SU-DHL-6 (cell line): ENCODE data around the gene MAST1.

Source experiments
- CTCF ChIP-seq: fragments of 200-600 bp; sonication (generic); IDR thresholded peaks from one replicate; pipeline ENCODE4 v1.5.1; 2017; ENCODE audit warnings: antibody characterized with exemption, mild to moderate bottlenecking, low read length, moderate library complexity; ENCODE audit not compliant: insufficient read depth, poor library complexity, severe bottlenecking
- EZH2phosphoT487 ChIP-seq: fragments of 200-600 bp; sonication (generic), shearing (Covaris generic); conservative IDR thresholded peaks from 2 replicates; pipeline ENCODE4 v1.6.1; 2018; ENCODE audit warnings: mild to moderate bottlenecking, antibody characterized with exemption, low read length, moderate library complexity, mixed read lengths

- no peak for TF ChIP-seq EZH2phosphoT487
- no peak for TF ChIP-seq CTCF
These were observed 79.9 kb downstream of the MAST1 start for GRCh38 chr19:12918253-12918652.
